Breast epithelium (tissue), 3 donors: ENCODE results near the gene SMARCA4.

Experiments
- POLR2A ChIP-seq: fragments of 450-650 bp; IDR thresholded peaks from one replicate; pipeline ENCODE4 v1.6.1; 2016; ENCODE audit warnings: antibody characterized with exemption, mild to moderate bottlenecking, moderate library complexity
- POLR2AphosphoS5 ChIP-seq, 3 donors: sonication (generic); formaldehyde crosslinking; IDR thresholded peaks; one replicate each; pipeline ENCODE4 v1.6.1; 2017; ENCODE audit warnings: antibody characterized with exemption in 3 of 3
- TF ChIP-seq, protein P1 (sequence below), 3 donors: fragments of 450-650 bp; IDR thresholded peaks; one replicate each; pipeline ENCODE4 v1.5.1; 2016 to 2017; ENCODE audit warnings: antibody characterized with exemption in 3 of 3, mild to moderate bottlenecking in 3 of 3, moderate library complexity in 3 of 3

DNA sequence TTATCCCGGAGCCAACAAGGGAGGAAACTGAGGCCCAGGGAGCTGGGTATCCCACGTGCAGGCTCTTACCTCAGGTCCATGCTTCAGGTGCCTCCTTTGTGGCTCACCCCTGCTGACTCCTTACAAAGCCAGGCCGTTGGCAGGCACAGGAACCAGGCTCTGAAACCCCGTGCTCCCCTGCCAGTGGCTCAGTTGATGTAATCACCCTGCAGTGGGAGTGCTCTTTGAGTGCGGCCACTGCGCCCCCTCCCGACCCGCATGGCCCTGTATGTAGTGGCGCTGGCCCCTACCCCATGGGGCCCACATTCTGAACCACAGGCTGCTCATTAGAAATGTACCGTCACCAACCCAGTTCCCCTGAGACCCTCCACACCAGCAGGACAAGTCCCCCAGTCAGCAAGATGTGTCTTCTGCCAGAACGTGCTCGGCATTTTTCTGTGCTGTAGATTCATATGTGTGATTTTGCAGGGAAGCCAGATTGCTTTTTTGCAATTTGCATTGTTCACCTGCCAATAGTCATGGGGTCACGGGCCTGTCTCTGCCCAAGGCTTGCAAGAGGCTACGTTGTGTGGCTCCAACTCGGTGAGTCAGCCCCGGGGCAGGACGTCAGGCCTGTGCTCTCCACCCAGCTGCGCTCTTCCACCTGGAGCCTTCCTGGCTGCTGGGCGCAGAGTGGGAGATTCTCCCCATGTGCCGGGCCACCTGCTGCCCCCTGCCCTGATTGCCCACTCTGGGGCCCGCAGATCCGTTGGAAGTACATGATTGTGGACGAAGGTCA is 60.3 kb downstream of the SMARCA4 start:
- TF ChIP-seq, protein P1, sequence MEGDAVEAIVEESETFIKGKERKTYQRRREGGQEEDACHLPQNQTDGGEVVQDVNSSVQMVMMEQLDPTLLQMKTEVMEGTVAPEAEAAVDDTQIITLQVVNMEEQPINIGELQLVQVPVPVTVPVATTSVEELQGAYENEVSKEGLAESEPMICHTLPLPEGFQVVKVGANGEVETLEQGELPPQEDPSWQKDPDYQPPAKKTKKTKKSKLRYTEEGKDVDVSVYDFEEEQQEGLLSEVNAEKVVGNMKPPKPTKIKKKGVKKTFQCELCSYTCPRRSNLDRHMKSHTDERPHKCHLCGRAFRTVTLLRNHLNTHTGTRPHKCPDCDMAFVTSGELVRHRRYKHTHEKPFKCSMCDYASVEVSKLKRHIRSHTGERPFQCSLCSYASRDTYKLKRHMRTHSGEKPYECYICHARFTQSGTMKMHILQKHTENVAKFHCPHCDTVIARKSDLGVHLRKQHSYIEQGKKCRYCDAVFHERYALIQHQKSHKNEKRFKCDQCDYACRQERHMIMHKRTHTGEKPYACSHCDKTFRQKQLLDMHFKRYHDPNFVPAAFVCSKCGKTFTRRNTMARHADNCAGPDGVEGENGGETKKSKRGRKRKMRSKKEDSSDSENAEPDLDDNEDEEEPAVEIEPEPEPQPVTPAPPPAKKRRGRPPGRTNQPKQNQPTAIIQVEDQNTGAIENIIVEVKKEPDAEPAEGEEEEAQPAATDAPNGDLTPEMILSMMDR (IDR thresholded peaks at IDR 0.05), result no peak
- no peak for TF ChIP-seq POLR2AphosphoS5 (IDR thresholded peaks at IDR 0.05)
- no peak for TF ChIP-seq POLR2A
